ENCODE measurements around the gene LINC01488. TPM values are rescaled to one million over a fixed set of nuclear protein-coding genes. Genes with fewer than 3 reads are reported as not detected.

LINC01488 gene
- total and polyA plus RNA-seq, 2 of the 13 experiments (the other 11 are each of a cell fraction or from before 2014, with no cell fraction given), result 0.26 to 0.58 TPM

DNA sequence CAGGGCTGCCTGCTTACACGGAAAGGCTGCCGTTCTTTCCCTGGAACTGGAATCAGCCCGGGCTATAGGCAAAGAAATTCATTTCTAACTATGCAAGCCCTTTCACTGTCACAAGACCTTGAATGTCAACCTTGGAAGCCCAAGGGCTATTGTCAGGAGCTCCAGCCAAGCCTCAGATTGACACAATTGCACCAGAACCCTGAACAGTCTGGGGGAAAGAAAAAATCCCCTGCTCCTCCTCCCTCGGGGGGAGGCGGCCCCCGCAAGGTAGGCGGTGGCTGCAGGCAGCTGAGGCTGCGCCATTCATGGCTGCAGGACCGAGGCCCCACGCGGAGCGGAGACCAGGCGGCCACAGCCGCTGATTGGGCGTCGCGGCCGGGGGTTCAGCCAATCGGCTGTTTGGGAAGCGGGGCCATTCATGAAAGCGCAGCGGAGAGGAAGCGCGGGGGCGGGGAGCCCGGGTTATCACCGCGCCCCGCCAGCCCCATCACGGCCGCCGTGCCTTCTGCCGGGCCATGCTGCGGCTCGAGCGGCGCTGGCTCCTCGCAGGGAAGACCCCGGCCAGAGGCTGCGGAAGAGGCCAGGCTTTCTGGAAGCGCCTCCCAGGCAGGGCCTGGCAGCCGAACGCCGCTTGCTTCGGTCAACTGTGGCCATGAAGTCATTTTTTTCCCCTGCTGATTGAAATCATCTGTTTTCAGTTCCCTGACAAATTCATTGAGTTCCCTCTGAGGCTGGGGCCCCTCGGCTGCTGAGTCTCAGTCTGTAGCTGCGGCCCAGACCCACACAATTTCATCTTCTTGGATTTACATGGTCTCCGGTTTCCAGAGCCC, 38.1 kb upstream of the LINC01488 start (continued):
- TF ChIP-seq NR2F1 (CRISPR knock-in tag; IDR thresholded peaks at IDR 0.05) (0 out of 4 replicates have a peak, but pooled peaks of 1 of the 2 experiments have one; percentile 8), TARDBP (CRISPR knock-in tag; IDR thresholded peaks at IDR 0.05) (no peak; the same call in none of the 2 replicates), FOXK1 (CRISPR knock-in tag; IDR thresholded peaks at IDR 0.05; ENCODE audit: borderline replicate concordance, low read depth) (no peak), ZFP41 (CRISPR knock-in tag; IDR thresholded peaks at IDR 0.05; ENCODE audit: borderline replicate concordance) (0 out of 2 replicates have a peak, but pooled peaks have one; percentile 6), IKZF5 (CRISPR knock-in tag; IDR thresholded peaks at IDR 0.05) (0 out of 2 replicates have a peak, but pooled peaks have one; percentile 8), IRF2 (CRISPR knock-in tag; IDR thresholded peaks at IDR 0.05) (0 out of 2 replicates have a peak, but pooled peaks have one; percentile 5), TCF12 (IDR thresholded peaks at IDR 0.05) (no peak), TCF12 (CRISPR knock-in tag; IDR thresholded peaks at IDR 0.05) (no peak), GMEB1 (CRISPR knock-in tag; IDR thresholded peaks at IDR 0.05; ENCODE audit: borderline replicate concordance) (no peak), ZMYM4 (CRISPR knock-in tag; IDR thresholded peaks at IDR 0.05) (no peak), MYC (CRISPR knock-in tag; IDR thresholded peaks at IDR 0.05; ENCODE audit: borderline replicate concordance) (no peak), EP300 (IDR thresholded peaks at IDR 0.05; ENCODE audit: low read depth in 2 of 2, low read length in 2 of 2) (no peak), EP300 (CRISPR knock-in tag; IDR thresholded peaks at IDR 0.05; ENCODE audit: borderline replicate concordance) (0 out of 2 replicates have a peak, but pooled peaks have one; percentile 3), CENPT (CRISPR knock-in tag; IDR thresholded peaks at IDR 0.05; ENCODE audit: low read depth) (no peak), ZBTB39 (CRISPR knock-in tag; IDR thresholded peaks at IDR 0.05) (no peak), ZNF235 (CRISPR knock-in tag; IDR thresholded peaks at IDR 0.05; ENCODE audit: borderline replicate concordance) (no peak), HDAC2 (CRISPR knock-in tag; IDR thresholded peaks at IDR 0.05) (peak; percentile 2; the same call in 1 of the 2 replicates), ZBTB21 (CRISPR knock-in tag; IDR thresholded peaks at IDR 0.05) (no peak)
- TF ChIP-seq, protein P1, sequence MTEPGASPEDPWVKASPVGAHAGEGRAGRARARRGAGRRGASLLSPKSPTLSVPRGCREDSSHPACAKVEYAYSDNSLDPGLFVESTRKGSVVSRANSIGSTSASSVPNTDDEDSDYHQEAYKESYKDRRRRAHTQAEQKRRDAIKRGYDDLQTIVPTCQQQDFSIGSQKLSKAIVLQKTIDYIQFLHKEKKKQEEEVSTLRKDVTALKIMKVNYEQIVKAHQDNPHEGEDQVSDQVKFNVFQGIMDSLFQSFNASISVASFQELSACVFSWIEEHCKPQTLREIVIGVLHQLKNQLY (CRISPR knock-in tag; IDR thresholded peaks at IDR 0.05), result 0 out of 2 replicates have a peak, but pooled peaks have one; percentile 50
- TF ChIP-seq, protein P2, sequence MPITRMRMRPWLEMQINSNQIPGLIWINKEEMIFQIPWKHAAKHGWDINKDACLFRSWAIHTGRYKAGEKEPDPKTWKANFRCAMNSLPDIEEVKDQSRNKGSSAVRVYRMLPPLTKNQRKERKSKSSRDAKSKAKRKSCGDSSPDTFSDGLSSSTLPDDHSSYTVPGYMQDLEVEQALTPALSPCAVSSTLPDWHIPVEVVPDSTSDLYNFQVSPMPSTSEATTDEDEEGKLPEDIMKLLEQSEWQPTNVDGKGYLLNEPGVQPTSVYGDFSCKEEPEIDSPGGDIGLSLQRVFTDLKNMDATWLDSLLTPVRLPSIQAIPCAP (CRISPR knock-in tag; IDR thresholded peaks at IDR 0.05; ENCODE audit: low read depth), result no peak
- TF ChIP-seq, protein P3, sequence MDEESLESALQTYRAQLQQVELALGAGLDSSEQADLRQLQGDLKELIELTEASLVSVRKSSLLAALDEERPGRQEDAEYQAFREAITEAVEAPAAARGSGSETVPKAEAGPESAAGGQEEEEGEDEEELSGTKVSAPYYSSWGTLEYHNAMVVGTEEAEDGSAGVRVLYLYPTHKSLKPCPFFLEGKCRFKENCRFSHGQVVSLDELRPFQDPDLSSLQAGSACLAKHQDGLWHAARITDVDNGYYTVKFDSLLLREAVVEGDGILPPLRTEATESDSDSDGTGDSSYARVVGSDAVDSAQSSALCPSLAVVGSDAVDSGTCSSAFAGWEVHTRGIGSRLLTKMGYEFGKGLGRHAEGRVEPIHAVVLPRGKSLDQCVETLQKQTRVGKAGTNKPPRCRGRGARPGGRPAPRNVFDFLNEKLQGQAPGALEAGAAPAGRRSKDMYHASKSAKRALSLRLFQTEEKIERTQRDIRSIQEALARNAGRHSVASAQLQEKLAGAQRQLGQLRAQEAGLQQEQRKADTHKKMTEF (CRISPR knock-in tag; IDR thresholded peaks at IDR 0.05), result peak; percentile 20; the same call in 1 of the 2 replicates
